HG03095 (cell line): Measurements from ENCODE around the gene TEKTIP1.

ENCODE experiments used
- ATAC-seq: cut with Tn5 transposase; IDR thresholded peaks from one replicate; pipeline ENCODE4 v1.9.1; 2021; ENCODE audit warnings: moderate library complexity; ENCODE audit not compliant: unreplicated experiment

Gene TEKTIP1

GRCh38 chr19:3538965-3539755 lies at the start of gene TEKTIP1:
TSS of gene TEKTIP1 (plus strand) at chr19:3539174. CDS start at chr19:3539178, 4 bp downstream.
- no peak for ATAC-seq

- no peak for ATAC-seq
Measured at GRCh38 chr19:3491396-3492119, 47.4 kb upstream of the TEKTIP1 start.

GRCh38 chr19:3492131-3492839 lies 46.7 kb upstream of the TEKTIP1 start:
- ATAC-seq = no peak

- no peak for ATAC-seq
Measured at GRCh38 chr19:3492919-3493318, 46.1 kb upstream of the TEKTIP1 start.

- no peak for ATAC-seq
Measured at GRCh38 chr19:3493651-3494050, 45.3 kb upstream of the TEKTIP1 start.

- ATAC-seq = no peak
Measured at GRCh38 chr19:3494051-3494450, 44.9 kb upstream of the TEKTIP1 start.

- no peak for ATAC-seq
Measured at GRCh38 chr19:3494559-3494958, 44.4 kb upstream of the TEKTIP1 start.

- no peak for ATAC-seq
Measured at GRCh38 chr19:3496392-3497273, 42.3 kb upstream of the TEKTIP1 start.

GRCh38 chr19:3497757-3498520 lies 41.0 kb upstream of the TEKTIP1 start:
- ATAC-seq = no peak

- ATAC-seq = peak; percentile 4
Measured at GRCh38 chr19:3499738-3500428, 39.1 kb upstream of the TEKTIP1 start.

- ATAC-seq = peak; percentile 60
Measured at GRCh38 chr19:3500429-3501101, 38.4 kb upstream of the TEKTIP1 start, which contains the start of gene DOHH. TSS of gene DOHH (minus strand) at chr19:3500674. CDS start at chr19:3496814, 3,860 bp downstream.

GRCh38 chr19:3501780-3502179 lies 37.2 kb upstream of the TEKTIP1 start:
- no peak for ATAC-seq

- ATAC-seq = no peak
Measured at GRCh38 chr19:3503036-3503572, 35.9 kb upstream of the TEKTIP1 start.

GRCh38 chr19:3504735-3505134 lies 34.2 kb upstream of the TEKTIP1 start:
- ATAC-seq = no peak

GRCh38 chr19:3505598-3506383 lies 33.2 kb upstream of the TEKTIP1 start, which contains the start of gene FZR1:
TSS of gene FZR1 (plus strand) at chr19:3506311. CDS start at chr19:3522990, 16,679 bp downstream.
- ATAC-seq = peak; percentile 81

GRCh38 chr19:3506384-3507340 lies 32.3 kb upstream of the TEKTIP1 start:
- no peak for ATAC-seq
